Uterus (tissue), 2 donors: Measurements from ENCODE around the gene LRRC72.
"Not testable (repeated sequence)": the region's sequence is repeated elsewhere in the genome, so short reads cannot be mapped to it uniquely, and the experiment has no call there.

Source experiments
- CTCF ChIP-seq, 4 experiments: fragments of 200-600 bp in 2 of 4; fragments of 450-650 bp in 2 of 4; sonication (generic) in 2 of 4; IDR thresholded peaks; one replicate each; pipeline ENCODE4 v1.5.1; 2016 to 2019; ENCODE audit warnings: antibody characterized with exemption in 4 of 4, mild to moderate bottlenecking in 2 of 4, moderate library complexity in 1 of 4
- POLR2A ChIP-seq, 2 donors: fragments of 450-650 bp; IDR thresholded peaks; one replicate each; pipeline ENCODE4 v1.6.1; 2016; ENCODE audit warnings: antibody characterized with exemption in 2 of 2, mild to moderate bottlenecking in 1 of 2, moderate library complexity in 1 of 2

- not testable (repeated sequence) for TF ChIP-seq CTCF, POLR2A (IDR thresholded peaks at IDR 0.05)
These were observed 20.2 kb upstream of the LRRC72 start for GRCh38 chr7:16506422-16506821.
